Measurements from ENCODE around the gene GNPTG. TPM values are rescaled to one million over a fixed set of nuclear protein-coding genes. Genes with fewer than 3 reads are reported as not detected.
A peak's percentile ranks its signal among the peaks of the same experiment; 100 is the strongest.

The GNPTG gene
- total RNA-seq, 1 experiment from 2014 or later = 29.4 TPM

- Mint-ChIP-seq H3K27ac (peak overlapping the region in 2 of 3 experiments; percentile 65 to 93; a peak in 3 of 7 replicates), H3K4me3 (no peak overlapping the region)
- H3K9me3 ChIP-seq (ENCODE audit: control insufficient read depth, low read depth, low read length) = no peaks in the 10 kb centered on the region
These were observed 27.4 kb upstream of the GNPTG start for GRCh38 chr16:1324286-1324826.

More at GRCh38 chr16:1324286-1324826, 27.4 kb upstream of the GNPTG start:
- no CpG with 5 or more reads among the region's 22 CpGs for WGBS (ENCODE audit: extremely low coverage, insufficient read length, low lambda C conversion rate)
- Histone ChIP-seq H3K27ac (ENCODE audit: insufficient read length, low read depth, low read length) (no peak overlapping the region), H4K8ac (replicated peaks; ENCODE audit: insufficient read length, low read depth, low read length) (no peak overlapping the region), H4K20me1 (ENCODE audit: control insufficient read depth, insufficient read depth, insufficient read length) (no peaks in the 10 kb centered on the region), H2BK15ac (ENCODE audit: low read depth, low read length) (no peak overlapping the region), H3K23me2 (ENCODE audit: insufficient read length, low read depth, low read length, poor library complexity, severe bottlenecking) (no peaks in the 10 kb centered on the region), H2BK12ac (ENCODE audit: insufficient read length, low read depth, low read length) (no peak overlapping the region), H3K56ac (ENCODE audit: insufficient read length, low read depth, low read length) (no peak overlapping the region), H3K18ac (ENCODE audit: insufficient read length, low read depth, low read length) (no peak overlapping the region), H3T11ph (ENCODE audit: low read length) (no peak overlapping the region), H3K9ac (ENCODE audit: extremely low read depth, insufficient read length, low read length) (no peak overlapping the region), H3K23ac (ENCODE audit: insufficient read length, low read depth, low read length) (no peak overlapping the region), H3K27me3 (ENCODE audit: insufficient read depth, low read length) (no peaks in the 10 kb centered on the region), H2AK5ac (ENCODE audit: insufficient read length, low read length) (no peak overlapping the region), H2BK120ac (ENCODE audit: low read depth, low read length, poor library complexity, severe bottlenecking) (no peak overlapping the region), H2BK20ac (ENCODE audit: low read depth, low read length, poor library complexity, severe bottlenecking) (no peak overlapping the region), H3K79me1 (ENCODE audit: insufficient read depth, low read depth, low read length, poor library complexity, severe bottlenecking) (no peaks in the 10 kb centered on the region), H2BK5ac (ENCODE audit: insufficient read length, low read length) (no peak overlapping the region), H4K91ac (ENCODE audit: insufficient read length, low read depth, low read length) (no peak overlapping the region), H3K79me2 (ENCODE audit: insufficient read depth, low read length) (no peaks in the 10 kb centered on the region), H4K5ac (ENCODE audit: insufficient read length, low read depth, low read length) (no peak overlapping the region), H3K4ac (ENCODE audit: low read depth, low read length) (no peak overlapping the region), H3K14ac (ENCODE audit: insufficient read depth, low read length) (no peak overlapping the region), H2AFZ (ENCODE audit: low read length) (no peak overlapping the region), H3K4me1 (ENCODE audit: insufficient read depth, low read length) (no peaks in the 10 kb centered on the region), H3K4me2 (ENCODE audit: insufficient read depth, insufficient read length, low read length) (no peak overlapping the region)
- peaks cover 13 to 54% (median 36%) of the 10 kb centered on the region in 3 experiments for H3K36me3 Mint-ChIP-seq (ENCODE audit: insufficient read depth in 1 of 3, low read depth in 3 of 3)
- peaks cover 0 to 9% of the 10 kb centered on the region in 2 experiments; a peak in 2 of 4 replicates for H3K4me1 Mint-ChIP-seq
- no peak for DNase-seq
- TF ChIP-seq CTCF (conservative IDR thresholded peaks at IDR 0.05) = no peak
- H3K9me3 Mint-ChIP-seq = no peaks in the 10 kb centered on the region
- H3K27me3 Mint-ChIP-seq (ENCODE audit: low read depth) = no peaks in the 10 kb centered on the region; the same call in 1 of the 2 replicates
